Measurements from ENCODE around the gene ALG5. TPM values are rescaled to one million over a fixed set of nuclear protein-coding genes. Genes with fewer than 3 reads are reported as not detected.

ALG5 gene, protein sequence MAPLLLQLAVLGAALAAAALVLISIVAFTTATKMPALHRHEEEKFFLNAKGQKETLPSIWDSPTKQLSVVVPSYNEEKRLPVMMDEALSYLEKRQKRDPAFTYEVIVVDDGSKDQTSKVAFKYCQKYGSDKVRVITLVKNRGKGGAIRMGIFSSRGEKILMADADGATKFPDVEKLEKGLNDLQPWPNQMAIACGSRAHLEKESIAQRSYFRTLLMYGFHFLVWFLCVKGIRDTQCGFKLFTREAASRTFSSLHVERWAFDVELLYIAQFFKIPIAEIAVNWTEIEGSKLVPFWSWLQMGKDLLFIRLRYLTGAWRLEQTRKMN
- 27.8 TPM for polyA plus RNA-seq (2013, experiment 1 of 2; ENCODE audit: insufficient read length)
- polyA plus RNA-seq (2013, experiment 2 of 2; ENCODE audit: insufficient read length): 22.7 TPM

DNA sequence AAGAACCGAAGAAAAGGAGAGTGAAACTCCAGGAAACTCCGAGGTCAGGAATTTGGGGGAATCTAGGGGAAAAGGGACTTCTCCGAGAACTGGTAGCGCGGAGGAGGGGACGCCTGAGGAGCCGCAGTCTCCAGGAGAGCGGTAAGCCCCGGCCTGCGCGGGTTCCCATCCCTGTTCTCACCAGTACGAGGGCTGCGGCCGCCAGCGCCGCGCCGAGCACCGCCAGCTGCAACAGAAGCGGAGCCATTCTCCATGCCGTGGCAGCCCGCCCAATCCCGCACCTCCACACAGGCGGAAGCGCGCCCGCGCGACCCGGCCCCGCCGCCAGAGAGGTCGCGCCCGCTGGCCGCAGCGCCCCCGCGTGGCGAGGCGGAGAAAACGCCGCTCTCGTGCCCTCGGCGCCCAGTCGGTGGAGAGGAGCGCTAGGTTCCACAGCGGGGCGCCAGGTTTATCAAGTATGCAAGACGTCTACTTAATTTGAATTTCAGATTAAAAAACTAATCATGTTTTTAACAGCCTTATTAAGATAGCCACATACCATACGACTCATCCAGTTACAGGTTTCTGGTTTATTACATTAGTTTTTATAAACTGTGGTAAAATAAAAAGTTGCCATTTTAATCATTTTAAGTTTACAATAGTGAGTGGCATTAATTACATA, at the start of gene ALG5:
Gene ALG5, minus strand, starts transcription at position 287 of the 661 bp plus-strand sequence. Its CDS starts 40 bp downstream, at position 247.
- DNase-seq: peak; percentile 88

DNA sequence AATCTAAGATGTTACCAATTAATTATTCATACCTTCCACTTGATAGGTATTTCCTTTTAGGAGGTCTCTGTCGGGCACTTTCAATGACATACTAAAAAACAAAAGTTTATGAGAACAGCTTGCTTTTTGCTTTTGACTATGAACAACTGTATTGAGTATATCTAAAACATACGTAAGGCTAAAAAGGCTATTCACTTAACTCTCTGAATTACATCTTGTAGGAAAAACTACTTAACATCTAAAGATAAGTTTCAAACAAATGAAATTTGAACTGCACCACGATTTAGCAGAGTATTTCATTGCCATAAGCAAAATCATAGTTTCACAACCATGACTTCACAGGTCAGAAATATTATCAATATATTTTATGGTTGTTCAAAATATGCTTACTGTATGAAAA, 48.7 kb upstream of the ALG5 start:
- no peak for DNase-seq

DNA sequence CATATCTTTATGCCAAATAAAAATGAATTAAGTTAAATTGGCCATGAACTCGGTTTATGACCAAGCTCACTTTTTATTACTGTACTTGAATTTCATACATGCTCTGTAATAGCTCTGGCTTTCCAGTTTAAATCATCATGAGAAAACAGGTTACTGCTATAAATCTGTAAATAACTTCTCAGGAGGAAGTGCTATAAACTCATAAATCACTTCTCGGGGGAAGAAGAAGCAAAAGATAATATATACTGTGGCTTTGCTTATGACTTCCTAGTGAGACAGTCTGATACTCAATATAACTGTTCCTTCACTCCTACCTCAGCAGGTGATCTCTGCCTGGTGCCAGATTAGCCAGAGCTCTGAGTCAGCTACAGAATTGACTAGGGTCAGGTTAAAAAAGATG, 47.9 kb upstream of the ALG5 start:
- no peak for DNase-seq

DNA sequence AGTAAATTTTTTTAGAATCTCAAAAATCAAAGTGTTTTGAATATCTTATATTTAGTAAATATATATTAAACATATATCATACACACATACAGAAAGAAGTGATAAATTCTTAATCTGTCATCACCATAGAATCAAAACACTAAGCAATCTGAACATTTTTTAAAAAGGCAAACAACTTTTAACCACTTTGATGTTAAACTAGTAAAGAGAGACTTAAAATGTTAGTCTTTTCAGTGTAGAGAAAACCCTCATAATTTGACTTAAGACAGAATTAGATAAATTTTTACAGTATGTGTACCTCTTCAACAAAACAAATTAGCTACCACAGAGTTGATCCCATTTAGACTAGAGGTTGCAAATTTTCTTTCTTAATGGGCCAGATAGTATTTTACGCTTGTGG, 46.9 kb upstream of the ALG5 start:
- no peak for DNase-seq

DNA sequence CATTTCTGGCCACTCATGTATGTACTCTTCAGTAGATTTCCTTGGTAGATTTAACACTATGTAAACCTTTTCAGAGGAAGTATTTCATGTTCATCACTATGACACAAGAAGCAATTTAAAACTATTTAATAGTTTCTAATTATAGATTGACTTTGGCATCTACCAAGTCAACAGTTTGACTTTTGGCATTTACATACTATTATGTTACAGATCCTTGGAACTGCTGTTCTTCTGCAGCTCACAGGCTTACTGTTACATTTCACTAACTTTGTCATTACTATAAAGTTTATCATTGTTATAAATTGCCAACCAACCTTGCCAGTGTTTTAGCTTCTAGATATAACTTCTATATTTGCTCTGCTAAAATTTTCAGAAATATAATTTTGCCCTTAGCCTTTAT, 41.6 kb upstream of the ALG5 start:
- no peak for DNase-seq

DNA sequence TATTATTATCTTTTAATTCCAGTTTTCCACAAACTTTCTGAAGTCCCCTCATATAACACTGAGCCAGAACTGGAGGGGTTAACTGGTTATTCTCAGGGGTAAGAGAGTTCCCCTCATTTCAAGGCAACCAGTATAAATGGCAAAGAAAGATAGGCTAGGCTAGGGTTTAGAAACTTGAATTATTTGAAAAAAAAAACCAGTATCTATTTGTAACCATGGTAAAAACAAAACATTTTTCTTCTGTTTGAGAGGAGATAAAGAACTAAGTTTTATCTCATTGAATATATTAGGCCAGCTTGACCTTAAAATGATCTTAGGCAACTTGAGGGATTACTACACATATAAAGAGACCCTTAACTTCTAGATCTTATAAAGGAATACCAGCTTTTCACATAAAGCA, 40.8 kb upstream of the ALG5 start:
- DNase-seq: no peak

DNA sequence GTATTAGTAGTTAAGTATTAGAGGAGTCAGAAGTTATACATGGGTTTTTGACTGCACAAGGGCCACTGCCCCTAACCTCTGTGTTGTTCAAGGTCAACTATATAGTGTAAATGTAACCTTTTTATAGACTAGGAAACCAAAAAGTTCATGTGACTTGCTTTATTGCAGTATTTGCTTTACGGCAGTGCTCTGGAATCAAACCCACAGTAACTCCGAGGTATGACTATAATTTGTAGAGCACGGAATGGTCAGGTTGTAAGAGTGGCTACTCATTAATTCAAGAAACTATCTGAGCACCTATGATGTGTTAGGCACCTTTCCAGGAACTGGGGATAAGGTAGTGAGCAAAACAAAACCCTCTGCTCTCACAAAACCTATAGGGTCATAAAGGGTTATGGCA, 38.1 kb upstream of the ALG5 start:
- DNase-seq: no peak

DNA sequence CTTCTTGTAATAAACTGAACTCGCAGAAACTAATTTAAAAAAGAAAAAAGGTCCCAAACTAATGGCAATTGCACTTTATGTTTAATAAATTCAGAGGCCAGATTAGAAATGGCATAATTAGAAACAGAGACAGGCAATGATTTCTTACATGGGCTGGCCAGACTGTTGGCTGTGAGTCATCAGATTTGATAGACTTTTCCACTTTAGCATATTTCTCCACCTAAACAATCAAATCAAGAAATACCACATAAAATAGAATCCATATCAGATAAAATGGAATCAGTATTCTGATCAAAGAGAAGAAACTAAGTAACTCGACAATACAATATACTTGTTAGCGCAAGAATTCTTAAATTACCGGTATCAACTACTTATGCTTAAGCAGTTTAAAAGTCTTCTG, 30.5 kb upstream of the ALG5 start:
- DNase-seq: peak; percentile 22

DNA sequence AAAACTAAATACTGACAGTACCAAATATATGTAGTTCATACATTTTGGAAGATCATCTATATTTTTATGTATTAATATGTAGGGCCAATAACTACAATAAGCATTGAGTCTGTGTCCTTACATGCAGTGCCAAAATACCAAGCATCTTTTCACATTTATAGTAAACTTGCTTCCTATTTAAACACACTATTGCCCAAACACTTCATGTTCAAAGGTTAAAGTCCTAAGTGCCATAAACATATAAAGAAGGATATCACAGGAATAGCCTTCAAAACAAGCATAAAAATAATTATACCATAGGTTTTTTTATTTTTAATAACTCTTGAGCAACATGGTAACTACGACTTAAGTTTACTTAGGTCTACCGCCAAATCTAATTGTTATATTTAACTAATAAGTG, 28.5 kb upstream of the ALG5 start:
- DNase-seq: no peak

DNA sequence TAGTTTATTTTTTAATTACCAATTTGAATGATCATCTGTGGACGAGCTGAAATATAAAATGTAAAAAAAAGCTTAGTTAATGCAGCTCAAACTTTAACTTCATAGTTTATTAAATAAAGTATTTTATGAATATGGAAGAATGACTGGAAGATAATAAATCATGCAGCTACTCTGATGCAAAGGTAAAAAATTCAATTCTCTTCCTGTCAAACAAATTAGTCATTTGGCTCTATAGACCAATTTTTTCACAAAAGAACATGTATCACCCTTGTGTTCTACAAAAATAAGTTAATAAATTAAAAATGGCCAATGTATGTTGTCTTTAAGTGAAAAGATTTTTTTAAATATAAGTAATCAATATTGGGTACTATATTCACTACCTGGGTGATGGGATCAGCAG, 27.6 kb upstream of the ALG5 start:
- DNase-seq: no peak

DNA sequence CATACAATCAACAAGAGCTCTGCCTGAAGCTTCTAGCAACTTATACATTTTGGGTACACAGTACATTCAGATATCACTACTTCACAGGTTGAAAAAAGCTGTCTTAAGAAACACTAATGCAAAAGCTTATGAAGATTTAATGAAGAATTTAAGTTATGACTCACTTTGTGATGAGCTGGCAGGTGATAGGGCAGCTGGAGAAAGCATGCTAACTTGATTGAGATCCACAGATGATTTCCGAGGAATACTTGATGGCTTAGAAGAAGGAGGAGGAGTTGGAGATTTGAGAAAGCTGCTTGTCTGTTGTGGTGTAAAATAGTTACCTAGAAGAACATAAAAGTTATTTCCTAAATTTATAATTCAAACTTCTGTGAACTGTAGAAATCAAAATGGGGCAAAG, 24.7 kb upstream of the ALG5 start:
- DNase-seq: no peak

DNA sequence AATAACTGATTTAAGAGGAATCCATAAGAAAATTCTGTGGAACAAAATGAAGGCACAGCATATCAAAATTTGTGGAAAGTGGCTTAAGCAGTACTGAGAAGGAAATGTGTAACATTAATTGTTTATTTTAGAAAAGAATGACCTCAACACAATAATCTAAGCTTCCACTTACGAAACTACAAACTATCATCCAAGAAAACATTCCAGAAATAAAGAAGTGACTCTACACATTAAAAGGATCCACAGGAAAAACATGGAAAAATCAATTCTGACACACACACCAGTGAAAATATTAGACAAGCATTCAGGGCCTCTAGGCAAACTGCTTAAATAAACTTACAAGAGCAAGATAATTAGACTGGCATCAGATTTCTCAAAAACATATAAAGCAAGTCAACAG, 15.5 kb upstream of the ALG5 start:
- peak; percentile 45 for DNase-seq

DNA sequence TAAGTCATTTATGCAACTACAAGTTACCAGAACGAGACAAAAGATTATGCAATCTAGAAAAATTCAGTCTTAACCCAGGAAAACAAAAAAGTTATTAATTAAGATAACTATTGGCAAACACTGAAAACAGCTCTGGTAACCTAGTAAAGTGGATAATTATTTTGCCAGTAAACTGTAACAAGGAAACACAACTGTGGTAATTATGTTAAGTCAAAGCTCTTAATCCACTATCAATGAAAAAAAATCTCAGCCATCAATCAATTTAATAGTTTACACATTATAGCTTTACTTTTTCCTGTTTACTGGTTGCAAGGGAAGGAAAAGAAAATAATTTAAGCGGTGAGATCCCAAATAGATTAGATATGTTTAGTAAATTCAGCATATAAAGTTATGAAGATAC, 12.6 kb upstream of the ALG5 start:
- DNase-seq: no peak

DNA sequence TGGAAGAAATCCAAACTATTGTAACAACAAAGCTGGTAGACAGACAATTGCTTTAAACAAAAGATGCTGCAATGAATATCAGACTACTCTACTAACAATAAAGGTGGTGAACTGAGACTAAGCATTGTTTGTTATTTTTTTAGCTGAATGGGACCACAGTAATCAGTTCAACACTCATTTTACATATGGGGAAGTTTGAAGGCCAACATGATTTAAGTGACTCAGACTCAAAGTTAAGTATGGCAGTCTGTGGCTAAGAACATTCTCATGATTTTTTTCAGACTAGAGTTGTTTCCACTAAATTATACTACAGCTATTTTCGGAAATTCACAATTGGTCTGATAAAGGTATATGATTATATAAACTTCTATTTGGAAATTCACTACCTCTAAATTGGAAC, 11.9 kb upstream of the ALG5 start:
- no peak for DNase-seq

DNA sequence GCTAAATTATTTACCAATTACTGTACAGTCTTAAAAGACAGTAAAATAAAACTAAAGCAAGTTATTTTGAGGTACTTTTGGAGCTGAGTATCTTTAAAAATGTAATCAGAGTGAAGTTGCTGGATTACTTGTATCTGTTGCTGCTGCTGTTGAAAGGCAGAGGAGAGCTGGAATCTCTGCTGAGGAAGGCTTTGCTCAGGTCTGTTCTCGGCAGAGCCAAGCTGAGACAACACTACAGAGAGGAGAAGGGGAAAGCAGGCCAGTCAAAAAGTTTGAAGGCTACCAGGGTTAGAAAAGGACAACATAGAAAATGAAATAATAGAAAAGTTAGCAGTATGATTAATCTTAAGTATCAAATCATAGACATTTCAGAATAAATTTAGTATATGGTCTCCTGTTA, 11.3 kb upstream of the ALG5 start:
- no peak for DNase-seq

DNA sequence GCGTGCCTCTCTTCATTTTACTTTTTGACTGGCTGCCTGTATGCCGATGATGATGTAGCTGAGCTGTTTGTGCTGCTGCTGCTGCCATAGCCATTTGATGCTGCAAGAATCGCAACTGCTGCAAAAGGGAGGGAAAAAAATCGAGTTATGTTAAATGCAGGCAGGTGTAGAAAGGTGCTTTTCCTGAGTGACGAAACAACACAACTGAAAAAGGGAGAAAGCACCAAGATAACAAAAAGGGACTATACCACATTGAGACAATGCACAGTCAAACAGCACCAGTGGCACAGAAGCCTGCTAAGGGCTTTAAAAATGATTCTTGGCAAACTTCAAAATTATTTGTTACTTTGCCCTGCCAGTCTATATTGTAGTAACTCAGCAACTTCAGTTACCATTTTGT, 10.6 kb upstream of the ALG5 start:
- no peak for DNase-seq

DNA sequence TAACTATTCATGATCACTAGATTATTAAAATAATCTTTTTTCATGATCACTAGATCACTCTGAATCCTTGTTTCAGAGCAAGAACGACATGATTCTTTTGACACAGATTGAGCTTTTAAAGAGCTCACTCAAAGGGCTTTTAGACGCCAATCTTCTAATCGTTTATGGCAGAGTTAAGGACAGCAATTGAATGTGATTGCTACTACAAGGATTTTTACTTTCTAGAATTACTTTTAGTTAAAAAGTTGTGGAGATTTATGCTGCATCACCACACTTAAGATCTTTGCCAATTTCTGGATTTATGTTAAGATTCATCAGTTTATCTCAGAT, 2.7 kb upstream of the ALG5 start:
- DNase-seq: no peak

DNA sequence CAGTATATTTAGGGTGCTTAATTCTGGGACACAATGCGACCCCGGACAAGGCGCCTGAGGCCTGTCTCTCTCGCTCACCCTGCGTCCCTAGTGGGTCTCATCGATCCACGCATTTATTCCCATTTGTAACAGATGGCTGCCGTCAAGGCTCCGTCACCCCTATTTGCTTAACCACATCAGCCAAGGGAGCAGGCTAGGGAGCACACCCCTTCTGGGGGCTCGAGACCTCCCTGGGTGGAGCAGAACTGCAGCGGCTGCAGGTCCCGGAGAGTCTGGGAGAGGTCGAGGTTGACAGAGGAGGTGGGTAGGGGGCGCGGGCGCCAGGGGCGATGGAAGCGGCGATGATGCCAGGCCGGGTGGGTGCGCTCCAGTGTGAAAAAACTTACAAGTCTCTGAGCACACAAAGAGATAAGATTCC, 507 bp downstream of the ALG5 start:
- no peak for DNase-seq

DNA sequence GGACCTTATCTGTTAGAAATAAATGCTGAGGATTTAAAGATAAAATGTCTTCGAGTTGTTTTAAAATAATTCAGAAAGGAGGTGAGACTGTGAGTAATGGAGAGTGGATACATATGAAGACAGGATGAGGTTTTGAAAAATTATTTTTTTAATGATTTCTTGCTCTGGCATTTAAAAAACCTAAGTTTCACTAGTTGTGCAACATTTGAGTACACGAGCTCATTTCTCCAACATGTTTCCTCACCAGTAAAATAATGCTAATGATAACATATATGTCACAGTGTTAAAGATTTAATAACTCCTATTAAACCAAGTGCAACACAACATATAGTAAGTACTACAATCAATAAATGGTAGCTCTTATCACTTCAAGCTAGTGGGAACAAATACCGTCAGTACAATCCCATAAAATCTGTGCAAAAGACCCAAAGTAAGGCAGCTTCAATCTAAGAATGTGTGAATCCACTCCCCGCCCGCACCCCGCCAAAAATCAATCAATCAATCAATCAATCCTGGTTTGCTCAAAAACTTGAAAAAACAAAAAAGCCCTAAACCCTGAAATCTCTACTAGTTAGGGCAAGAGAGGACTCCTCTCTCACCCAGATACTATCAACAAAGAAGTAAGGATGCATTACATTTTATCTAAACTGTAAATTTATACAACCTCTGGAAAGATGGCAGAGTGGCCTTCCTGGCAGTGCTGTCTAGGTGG, 1.3 kb downstream of the ALG5 start:
- DNase-seq: peak; percentile 33

DNA sequence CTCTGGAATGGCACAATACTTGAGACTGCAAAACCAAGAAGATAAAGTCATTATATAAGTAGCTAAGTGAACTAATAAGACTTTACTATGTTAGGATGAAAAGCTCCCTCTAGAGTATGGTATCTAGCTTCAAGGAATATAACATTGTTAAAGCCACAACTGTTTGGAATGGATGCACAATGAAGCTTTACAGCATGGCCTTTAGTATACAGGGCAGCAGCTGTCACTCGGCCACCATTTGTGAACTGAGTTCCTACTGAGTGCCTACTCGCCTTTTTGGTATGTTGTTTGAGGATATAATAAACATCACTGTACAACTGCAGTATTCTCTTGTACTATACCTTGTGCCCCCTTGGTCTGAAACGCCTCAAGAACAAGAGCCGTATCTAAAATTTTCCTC, 6.8 kb downstream of the ALG5 start:
- no peak for DNase-seq

DNA sequence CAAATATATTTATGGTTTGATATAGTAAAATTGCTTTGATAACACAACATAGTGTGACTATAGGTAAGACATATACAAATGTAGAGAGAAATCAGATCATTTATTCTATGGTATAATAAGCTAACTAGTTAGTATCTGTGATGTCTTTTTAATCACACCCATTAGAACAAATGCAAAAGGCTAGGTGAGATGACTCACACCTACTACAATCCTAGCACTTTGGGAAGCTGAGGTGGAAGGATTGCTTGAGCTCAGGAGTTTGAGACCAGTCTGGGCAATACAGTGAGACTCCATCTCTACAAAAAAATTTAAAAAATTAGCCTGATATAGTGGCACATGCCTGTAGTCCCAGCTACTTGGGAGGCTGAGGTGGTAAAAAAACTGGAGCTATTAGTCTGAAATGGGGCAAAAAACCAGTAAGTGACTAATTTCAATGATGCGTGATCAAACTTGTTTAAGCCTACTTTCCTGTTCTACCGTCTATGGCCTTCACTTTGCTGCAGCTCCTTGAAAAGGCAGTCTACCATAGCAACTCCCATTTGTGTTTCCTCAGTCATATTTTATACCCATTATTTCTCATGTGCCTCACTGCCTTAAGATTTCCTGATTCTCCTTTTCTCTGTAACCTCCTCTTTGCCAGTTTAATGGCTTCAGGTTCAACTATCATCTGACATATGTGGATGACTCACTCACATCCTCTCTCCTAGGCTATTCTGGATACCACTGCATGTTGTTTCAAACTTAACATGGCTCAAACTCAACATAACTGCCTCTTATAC, 12.5 kb downstream of the ALG5 start:
- DNase-seq: peak; percentile 11

DNA sequence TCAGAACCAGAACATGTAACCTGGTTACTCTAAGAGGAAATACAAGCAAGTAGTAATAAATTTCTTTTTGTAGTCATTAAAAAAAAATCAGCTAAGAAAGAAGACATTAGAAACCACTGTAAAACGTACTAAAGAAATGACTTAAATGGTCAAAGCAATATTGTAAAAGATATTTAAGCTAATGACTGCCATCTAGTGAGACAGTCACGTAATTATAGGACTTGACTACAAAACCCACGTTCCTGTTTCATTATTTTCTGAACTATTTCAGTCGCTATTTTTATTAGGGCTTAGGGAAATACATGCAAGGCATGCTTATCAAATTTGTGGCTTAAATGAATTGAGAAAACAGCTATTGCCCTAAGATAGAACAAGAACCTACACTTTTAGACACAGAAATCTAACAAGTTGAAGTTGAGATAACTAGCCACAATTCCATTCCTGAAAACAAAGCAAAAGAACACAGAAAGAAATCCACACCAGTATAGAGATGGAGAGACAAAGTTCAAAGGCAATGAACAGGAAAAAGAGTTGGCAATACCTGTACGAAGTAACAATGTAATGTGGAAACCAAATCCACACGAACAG, 17.9 kb downstream of the ALG5 start:
- DNase-seq: peak; percentile 53

Measured in fibroblast of skin of back (primary cell).